Measurements from ENCODE around the gene PRKG1. TPM values are rescaled to one million over a fixed set of nuclear protein-coding genes. Genes with fewer than 3 reads are reported as not detected.

Gene PRKG1
- total RNA-seq, 1 experiment from 2014 or later: 16.5 TPM

GRCh38 chr10:51106311-51106945 lies 32.1 kb downstream of the PRKG1 start (continued):
- TF ChIP-seq PRDM15 (CRISPR knock-in tag; IDR thresholded peaks at IDR 0.05) (no peak), ZSCAN18 (CRISPR knock-in tag; IDR thresholded peaks at IDR 0.05) (no peak), ZMAT4 (CRISPR knock-in tag; IDR thresholded peaks at IDR 0.05) (no peak), MXD4 (CRISPR knock-in tag; IDR thresholded peaks at IDR 0.05; ENCODE audit: borderline replicate concordance) (no peak), GRHL2 (CRISPR knock-in tag; IDR thresholded peaks at IDR 0.05; ENCODE audit: insufficient replicate concordance, severe bottlenecking) (no peak), SMAD3 (CRISPR knock-in tag; IDR thresholded peaks at IDR 0.05; ENCODE audit: borderline replicate concordance) (no peak), NFATC4 (CRISPR knock-in tag; IDR thresholded peaks at IDR 0.05) (no peak), ZNF138 (CRISPR knock-in tag; conservative IDR thresholded peaks at IDR 0.05) (no peak), ZNF317 (CRISPR knock-in tag; IDR thresholded peaks at IDR 0.05; ENCODE audit: borderline replicate concordance, low read depth) (no peak), CREB1 (CRISPR knock-in tag; IDR thresholded peaks at IDR 0.05) (no peak)

- Mint-ChIP-seq H3K27ac (no peak overlapping the region), H3K4me3 (no peak overlapping the region), H3K9me3 (no peaks in the 10 kb centered on the region), H3K27me3 (ENCODE audit: low read depth) (no peaks in the 10 kb centered on the region), H3K4me1 (peaks cover 9% of the 10 kb centered on the region), H3K36me3 (no peaks in the 10 kb centered on the region)
- POLR2A ChIA-PET: no interaction called here
- no peak for DNase-seq (ENCODE audit: low spot score)
- CTCF ChIA-PET: no interaction called here
- ATAC-seq: no peak
- TF ChIP-seq IRF2 (CRISPR knock-in tag; IDR thresholded peaks at IDR 0.05; ENCODE audit: borderline replicate concordance, low read depth) (no peak), ZNF232 (CRISPR knock-in tag; IDR thresholded peaks at IDR 0.05) (no peak), FOXP4 (CRISPR knock-in tag; IDR thresholded peaks at IDR 0.05) (no peak), ATF6 (CRISPR knock-in tag; IDR thresholded peaks at IDR 0.05) (no peak), CDX4 (CRISPR knock-in tag; IDR thresholded peaks at IDR 0.05; ENCODE audit: borderline replicate concordance) (no peak), CREM (CRISPR knock-in tag; IDR thresholded peaks at IDR 0.05) (no peak), TP53 (CRISPR knock-in tag; IDR thresholded peaks at IDR 0.05) (no peak), MAX (CRISPR knock-in tag; IDR thresholded peaks at IDR 0.05) (no peak), AFF4 (CRISPR knock-in tag; IDR thresholded peaks at IDR 0.05; ENCODE audit: borderline replicate concordance) (no peak), NFE2L1 (CRISPR knock-in tag; IDR thresholded peaks at IDR 0.05) (no peak), TEAD1 (CRISPR knock-in tag; IDR thresholded peaks at IDR 0.05) (no peak)
Observed at GRCh38 chr10:51108406-51108805, 34.1 kb downstream of the PRKG1 start.

All from WTC11 (cell line).